ENCODE data around the gene LRRC74A.

LRRC74A gene

GRCh38 chr14:76917158-76917596 is 91.0 kb downstream of the LRRC74A start:
- H3K4ac ChIP-seq (ENCODE audit: low read depth, low read length), result no peak overlapping the region
- H3K36me3 ChIP-seq (ENCODE audit: control insufficient read depth, insufficient read depth, low read length), result no peaks in the 10 kb centered on the region
- no peak overlapping the region for H2BK15ac ChIP-seq (replicated peaks; ENCODE audit: low read depth)
- no peak overlapping the region for H3K27ac ChIP-seq (ENCODE audit: low read depth, low read length)
- no CpG with 5 or more reads among the region's 7 CpGs for WGBS (ENCODE audit: extremely low coverage, insufficient coverage, low lambda C conversion rate)
- H3K79me2 ChIP-seq (ENCODE audit: control insufficient read depth, insufficient read depth, low read length), result no peaks in the 10 kb centered on the region
- no peak overlapping the region for H4K8ac ChIP-seq (ENCODE audit: low read depth, low read length)
- H3K4me1 ChIP-seq (ENCODE audit: control insufficient read depth, low read depth, low read length), result peaks cover 25% of the 10 kb centered on the region
- no peak overlapping the region for H2BK120ac ChIP-seq (ENCODE audit: low read depth, low read length)
- no peak overlapping the region for H3K4me3 ChIP-seq (ENCODE audit: low read length)
- H4K5ac ChIP-seq (ENCODE audit: low read length), result no peak overlapping the region
- H3K23ac ChIP-seq (ENCODE audit: low read length), result no peak overlapping the region
- peak overlapping the region; percentile 72 for H3K56ac ChIP-seq (ENCODE audit: low read length)
- H3K79me1 ChIP-seq (ENCODE audit: low read length), result no peaks in the 10 kb centered on the region
- no peak overlapping the region for H2AK5ac ChIP-seq (ENCODE audit: low read length)
- no peak overlapping the region for H3K9ac ChIP-seq (ENCODE audit: low read length)
- no peak overlapping the region for H3K4me2 ChIP-seq (ENCODE audit: low read length)
- H3K18ac ChIP-seq (ENCODE audit: low read length), result peak overlapping the region; percentile 46
- H3K27me3 ChIP-seq (ENCODE audit: insufficient read depth, low read length, poor library complexity), result no peaks in the 10 kb centered on the region
- H2BK5ac ChIP-seq (ENCODE audit: low read length), result peak overlapping the region; percentile 77
- peak; percentile 95 for DNase-seq

- peak; percentile 65 for DNase-seq
- Histone ChIP-seq H3K36me3 (ENCODE audit: control insufficient read depth, insufficient read depth, low read length) (no peaks in the 10 kb centered on the region), H3K27me3 (ENCODE audit: insufficient read depth, low read length, poor library complexity) (no peaks in the 10 kb centered on the region), H3K27ac (ENCODE audit: low read depth, low read length) (peak overlapping the region; percentile 82), H2AK5ac (ENCODE audit: low read length) (no peak overlapping the region), H2BK5ac (ENCODE audit: low read length) (peak overlapping the region; percentile 77), H3K79me2 (ENCODE audit: control insufficient read depth, insufficient read depth, low read length) (no peaks in the 10 kb centered on the region), H4K8ac (ENCODE audit: low read depth, low read length) (no peak overlapping the region), H3K4me1 (ENCODE audit: control insufficient read depth, low read depth, low read length) (peaks cover 25% of the 10 kb centered on the region), H3K9ac (ENCODE audit: low read length) (no peak overlapping the region), H3K79me1 (ENCODE audit: low read length) (no peaks in the 10 kb centered on the region), H3K4ac (ENCODE audit: low read depth, low read length) (peak overlapping the region; percentile 8), H3K56ac (ENCODE audit: low read length) (peak overlapping the region; percentile 72), H2BK120ac (ENCODE audit: low read depth, low read length) (peak overlapping the region; percentile 40), H3K23ac (ENCODE audit: low read length) (no peak overlapping the region), H2BK15ac (replicated peaks; ENCODE audit: low read depth) (no peak overlapping the region), H3K18ac (ENCODE audit: low read length) (peak overlapping the region; percentile 46), H3K4me2 (ENCODE audit: low read length) (no peak overlapping the region), H3K4me3 (ENCODE audit: low read length) (no peak overlapping the region), H4K5ac (ENCODE audit: low read length) (no peak overlapping the region)
- no CpG with 5 or more reads among the region's 7 CpGs for WGBS (ENCODE audit: extremely low coverage, insufficient coverage, low lambda C conversion rate)
Measured at GRCh38 chr14:76917745-76918255, 91.6 kb downstream of the LRRC74A start.

- H3K4me2 ChIP-seq (ENCODE audit: low read length), result no peak overlapping the region
- peak overlapping the region; percentile 82 for H3K27ac ChIP-seq (ENCODE audit: low read depth, low read length)
- H2BK15ac ChIP-seq (replicated peaks; ENCODE audit: low read depth), result no peak overlapping the region
- H3K79me2 ChIP-seq (ENCODE audit: control insufficient read depth, insufficient read depth, low read length), result no peaks in the 10 kb centered on the region
- no peak overlapping the region for H3K4me3 ChIP-seq (ENCODE audit: low read length)
- H4K5ac ChIP-seq (ENCODE audit: low read length), result peak overlapping the region; percentile 27
- peak overlapping the region; percentile 79 for H2BK5ac ChIP-seq (ENCODE audit: low read length)
- peak overlapping the region; percentile 40 for H2BK120ac ChIP-seq (ENCODE audit: low read depth, low read length)
- no peaks in the 10 kb centered on the region for H3K36me3 ChIP-seq (ENCODE audit: control insufficient read depth, insufficient read depth, low read length)
- H3K79me1 ChIP-seq (ENCODE audit: low read length), result no peaks in the 10 kb centered on the region
- no CpG with 5 or more reads among the region's 8 CpGs for WGBS (ENCODE audit: extremely low coverage, insufficient coverage, low lambda C conversion rate)
- H3K56ac ChIP-seq (ENCODE audit: low read length), result peak overlapping the region; percentile 89
- peak overlapping the region; percentile 46 for H3K18ac ChIP-seq (ENCODE audit: low read length)
- H2AK5ac ChIP-seq (ENCODE audit: low read length), result peak overlapping the region; percentile 75
- H3K9ac ChIP-seq (ENCODE audit: low read length), result peak overlapping the region; percentile 52
- peaks cover 25% of the 10 kb centered on the region for H3K4me1 ChIP-seq (ENCODE audit: control insufficient read depth, low read depth, low read length)
- H3K27me3 ChIP-seq (ENCODE audit: insufficient read depth, low read length, poor library complexity), result no peaks in the 10 kb centered on the region
- H3K23ac ChIP-seq (ENCODE audit: low read length), result no peak overlapping the region
- H4K8ac ChIP-seq (ENCODE audit: low read depth, low read length), result no peak overlapping the region
- peak; percentile 91 for DNase-seq
- peak overlapping the region; percentile 8 for H3K4ac ChIP-seq (ENCODE audit: low read depth, low read length)
Measured at GRCh38 chr14:76918256-76918781, 92.1 kb downstream of the LRRC74A start.

GRCh38 chr14:76918782-76919394 is 92.7 kb downstream of the LRRC74A start:
- Histone ChIP-seq H2BK15ac (replicated peaks; ENCODE audit: low read depth) (peak overlapping the region; percentile 45), H2BK5ac (ENCODE audit: low read length) (peak overlapping the region; percentile 88), H3K79me2 (ENCODE audit: control insufficient read depth, insufficient read depth, low read length) (no peaks in the 10 kb centered on the region), H3K4ac (ENCODE audit: low read depth, low read length) (peak overlapping the region; percentile 95), H3K4me3 (ENCODE audit: low read length) (no peak overlapping the region), H3K56ac (ENCODE audit: low read length) (peak overlapping the region; percentile 89), H2AK5ac (ENCODE audit: low read length) (peak overlapping the region; percentile 98), H3K27me3 (ENCODE audit: insufficient read depth, low read length, poor library complexity) (no peaks in the 10 kb centered on the region), H3K27ac (ENCODE audit: low read depth, low read length) (peak overlapping the region; percentile 82), H4K8ac (ENCODE audit: low read depth, low read length) (no peak overlapping the region), H3K23ac (ENCODE audit: low read length) (no peak overlapping the region), H3K4me1 (ENCODE audit: control insufficient read depth, low read depth, low read length) (peaks cover 25% of the 10 kb centered on the region), H3K79me1 (ENCODE audit: low read length) (no peaks in the 10 kb centered on the region), H3K4me2 (ENCODE audit: low read length) (no peak overlapping the region), H2BK120ac (ENCODE audit: low read depth, low read length) (peak overlapping the region; percentile 79), H4K5ac (ENCODE audit: low read length) (peak overlapping the region; percentile 59), H3K36me3 (ENCODE audit: control insufficient read depth, insufficient read depth, low read length) (no peaks in the 10 kb centered on the region), H3K9ac (ENCODE audit: low read length) (peak overlapping the region; percentile 57), H3K18ac (ENCODE audit: low read length) (peak overlapping the region; percentile 95)
- peak; percentile 94 for DNase-seq
- no CpG with 5 or more reads among the region's 20 CpGs for WGBS (ENCODE audit: extremely low coverage, insufficient coverage, low lambda C conversion rate)
